ENCODE measurements around the gene KRTAP5-10.

GRCh38 chr11:71548716-71549151 is 16.6 kb upstream of the KRTAP5-10 start:
- TF ChIP-seq POLR2A (IDR thresholded peaks at IDR 0.05) (no peak), CTCF (IDR thresholded peaks at IDR 0.05 in 4 of 5, conservative IDR thresholded peaks at IDR 0.05 in 1 of 5) (no peak)
